BE2C (cell line): ENCODE measurements around the gene MACC1.

Experiments used
- DNase-seq: peaks from one replicate; pipeline ENCODE4 v3.0.0-alpha.2; 2020
- H3K27me3 ChIP-seq: fragments of 250-450 bp; sonication (Bioruptor Pico); 2 replicates; pipeline ENCODE4 v1.5.1; 2020; ENCODE audit warnings: mild to moderate bottlenecking
- H3K36me3 ChIP-seq: fragments of 250-450 bp; sonication (Bioruptor Pico); 2 replicates; pipeline ENCODE4 v1.5.1; 2020; ENCODE audit warnings: mild to moderate bottlenecking
- H3K4me1 ChIP-seq: fragments of 250-450 bp; sonication (Bioruptor Pico); 2 replicates; pipeline ENCODE4 v1.5.1; 2020
- H3K4me3 ChIP-seq: 2 replicates; pipeline ENCODE4 v1.5.1; 2011; ENCODE audit warnings: low read depth, low read length
- H3K9me3 ChIP-seq: fragments of 250-450 bp; sonication (Bioruptor Pico); 2 replicates; pipeline ENCODE4 v1.5.1; 2020
- CTCF ChIP-seq: IDR thresholded peaks from 2 replicates; pipeline ENCODE4 v1.5.1; 2012; ENCODE audit warnings: mild to moderate bottlenecking, low read depth, low read length

MACC1 gene

GRCh38 chr7:20249376-20249775 is 32.2 kb upstream of the MACC1 start:
- no peaks in the 10 kb centered on the region for H3K9me3 ChIP-seq
- no peaks in the 10 kb centered on the region for H3K27me3 ChIP-seq
- H3K36me3 ChIP-seq, result no peaks in the 10 kb centered on the region
- DNase-seq, result no peak
- H3K4me1 ChIP-seq, result no peaks in the 10 kb centered on the region
- no peak overlapping the region for H3K4me3 ChIP-seq
- TF ChIP-seq CTCF, result no peak

- DNase-seq, result no peak
- no peaks in the 10 kb centered on the region for H3K27me3 ChIP-seq
- no peaks in the 10 kb centered on the region for H3K4me1 ChIP-seq
- no peak for TF ChIP-seq CTCF
- H3K4me3 ChIP-seq, result no peak overlapping the region
- H3K9me3 ChIP-seq, result no peaks in the 10 kb centered on the region
- no peaks in the 10 kb centered on the region for H3K36me3 ChIP-seq
Measured at GRCh38 chr7:20246236-20246635, 29.1 kb upstream of the MACC1 start.

GRCh38 chr7:20244334-20245120 is 27.3 kb upstream of the MACC1 start:
- no peaks in the 10 kb centered on the region for H3K9me3 ChIP-seq
- TF ChIP-seq CTCF, result no peak
- no peaks in the 10 kb centered on the region for H3K27me3 ChIP-seq
- H3K4me1 ChIP-seq, result no peaks in the 10 kb centered on the region
- no peak overlapping the region for H3K4me3 ChIP-seq
- H3K36me3 ChIP-seq, result no peaks in the 10 kb centered on the region
- DNase-seq, result no peak

- TF ChIP-seq CTCF, result no peak
- Histone ChIP-seq H3K9me3 (no peaks in the 10 kb centered on the region), H3K27me3 (no peaks in the 10 kb centered on the region), H3K4me3 (no peak overlapping the region), H3K4me1 (no peaks in the 10 kb centered on the region), H3K36me3 (no peaks in the 10 kb centered on the region)
- no peak for DNase-seq
Measured at GRCh38 chr7:20241911-20242261, 24.7 kb upstream of the MACC1 start.

- Histone ChIP-seq H3K27me3 (no peaks in the 10 kb centered on the region), H3K4me1 (no peaks in the 10 kb centered on the region), H3K9me3 (no peaks in the 10 kb centered on the region), H3K36me3 (no peaks in the 10 kb centered on the region), H3K4me3 (no peak overlapping the region)
- DNase-seq, result no peak
- TF ChIP-seq CTCF, result no peak
Measured at GRCh38 chr7:20241194-20241910, 24.2 kb upstream of the MACC1 start.
